Astrocyte of the cerebellum (primary cell): ENCODE measurements around the gene L3MBTL4.

Source experiments
- DNase-seq: peaks from one replicate; pipeline ENCODE4 v3.0.0-alpha.2; 2011; ENCODE audit warnings: low read depth
- H3K4me3 ChIP-seq: 2 replicates; pipeline ENCODE4 v1.5.1; 2011; ENCODE audit warnings: mild to moderate bottlenecking, low read depth, low read length, moderate library complexity
- CTCF ChIP-seq: IDR thresholded peaks from 2 replicates; pipeline ENCODE4 v1.5.1; 2012; ENCODE audit warnings: low read length, low read depth, moderate library complexity, mild to moderate bottlenecking; ENCODE audit errors: missing control alignments
- in situ Hi-C: cut with HindIII; loops from 2 replicates; pipeline ENCODE4 v1.10.0; 2017; ENCODE audit warnings: low sequenced_read_pairs

The L3MBTL4 gene

GRCh38 chr18:6060149-6060548, 354.6 kb downstream of the L3MBTL4 start:
- no peak for TF ChIP-seq CTCF
- H3K4me3 ChIP-seq: no peak overlapping the region
- in situ Hi-C loops: no loop called here
- DNase-seq: no peak

GRCh38 chr18:6059551-6059950, 355.2 kb downstream of the L3MBTL4 start:
- DNase-seq: no peak
- no peak overlapping the region for H3K4me3 ChIP-seq
- no peak for TF ChIP-seq CTCF
- in situ Hi-C loops: no loop called here

DNA sequence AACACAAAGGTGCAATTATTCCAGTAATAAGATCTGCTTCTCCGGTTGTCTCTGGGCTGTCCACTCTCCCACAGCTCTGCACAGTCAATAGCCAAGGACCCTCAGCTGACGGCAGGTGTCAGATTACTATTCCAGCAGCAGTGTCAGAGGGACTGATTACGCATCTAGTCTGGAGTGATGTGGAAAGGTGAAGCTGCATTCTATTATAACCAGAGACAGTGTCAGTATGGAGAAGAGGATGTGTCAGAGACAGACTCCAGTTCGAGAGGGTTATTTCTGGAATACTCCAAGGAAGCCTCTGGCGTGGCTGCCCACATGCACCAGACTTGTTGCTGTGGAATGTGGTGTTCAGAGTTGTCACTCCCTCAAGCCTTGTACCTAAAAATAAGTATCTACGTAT, 355.8 kb downstream of the L3MBTL4 start:
- no peak for DNase-seq
- in situ Hi-C loops: no loop called here
- no peak overlapping the region for H3K4me3 ChIP-seq
- no peak for TF ChIP-seq CTCF

DNA sequence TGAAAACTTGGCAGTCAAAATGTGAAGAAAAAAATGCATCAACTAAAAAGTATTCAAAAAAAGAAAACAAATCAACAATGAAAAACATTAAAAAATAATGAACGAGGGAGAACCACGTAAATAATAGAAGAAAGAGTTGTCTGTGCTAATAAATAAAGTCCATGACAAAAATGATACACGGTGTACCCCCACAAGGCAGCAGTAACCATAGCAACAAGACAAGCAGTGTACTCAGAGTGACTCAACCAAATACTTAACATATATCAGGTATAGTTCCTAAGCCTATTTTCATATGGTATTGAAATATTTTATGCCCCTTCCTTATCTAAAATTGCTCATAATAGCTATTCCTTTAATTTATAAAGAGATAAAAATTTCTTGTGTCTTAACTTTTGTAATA, 357.1 kb downstream of the L3MBTL4 start:
- no peak for DNase-seq
- TF ChIP-seq CTCF: no peak
- H3K4me3 ChIP-seq: no peak overlapping the region
- in situ Hi-C loops: no loop called here

- in situ Hi-C loops: no loop called here
- peak; percentile 67 for DNase-seq
- TF ChIP-seq CTCF: no peak
- no peak overlapping the region for H3K4me3 ChIP-seq
These were observed 358.4 kb downstream of the L3MBTL4 start for GRCh38 chr18:6056171-6056910.

DNA sequence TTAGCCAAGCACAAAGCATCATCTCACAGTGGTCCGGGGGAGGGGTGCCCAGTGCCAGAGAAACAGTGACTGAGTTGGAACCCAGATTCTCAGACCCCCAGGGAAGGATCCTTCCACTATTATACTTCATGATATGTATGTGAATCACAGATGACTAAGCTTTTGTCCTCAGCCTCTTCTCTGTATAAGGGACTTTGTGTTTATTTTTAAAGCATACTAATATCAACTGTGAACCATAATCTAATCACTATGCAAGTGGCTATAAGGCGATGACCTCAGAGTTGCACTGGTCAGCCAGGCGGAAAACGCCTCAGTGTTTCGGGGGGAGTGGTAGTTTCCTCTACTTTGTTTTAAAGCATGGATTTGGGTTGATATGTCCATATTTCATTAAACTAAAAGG, 359.0 kb downstream of the L3MBTL4 start:
- peak overlapping the region; percentile 0 for H3K4me3 ChIP-seq
- no peak for TF ChIP-seq CTCF
- peak; percentile 33 for DNase-seq
- in situ Hi-C loops: no loop called here
